Fibroblast of mammary gland (primary cell): ENCODE data around the gene ABCB8.

ENCODE experiments used
- DNase-seq: peaks from one replicate; pipeline ENCODE4 v3.0.0-alpha.2; 2010; ENCODE audit warnings: low read depth
- H3K4me3 ChIP-seq: 2 replicates; pipeline ENCODE4 v1.5.1; 2011; ENCODE audit warnings: low read depth, mild to moderate bottlenecking, low read length, moderate library complexity; ENCODE audit not compliant: control insufficient read depth
- TF ChIP-seq, protein P1 (sequence below): conservative IDR thresholded peaks from 2 replicates; pipeline ENCODE4 v1.5.1; 2011; ENCODE audit warnings: low read depth, low read length, inconsistent platforms; ENCODE audit not compliant: control insufficient read depth, insufficient read depth

Gene ABCB8

DNA sequence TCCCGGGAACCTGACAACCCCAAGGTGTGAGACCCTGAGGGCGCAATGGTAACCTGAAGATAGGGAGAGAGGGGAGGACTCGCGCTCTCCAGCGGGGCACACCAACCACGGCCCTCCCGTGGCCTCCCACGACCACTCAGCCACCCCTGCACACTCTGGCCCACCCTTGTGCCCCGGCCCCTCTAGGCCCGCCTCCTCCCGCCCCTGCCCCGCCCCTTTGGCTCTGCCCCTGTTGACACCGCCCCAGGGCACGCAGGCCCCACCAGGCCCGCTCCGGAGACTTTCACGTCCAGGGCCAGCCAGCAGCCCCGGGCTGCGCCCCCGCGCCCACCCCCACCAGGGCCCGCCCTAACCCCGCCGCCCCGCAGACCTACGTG lies 14.9 kb upstream of the ABCB8 start:
- DNase-seq = no peak
- H3K4me3 ChIP-seq = peak overlapping the region; percentile 36

DNA sequence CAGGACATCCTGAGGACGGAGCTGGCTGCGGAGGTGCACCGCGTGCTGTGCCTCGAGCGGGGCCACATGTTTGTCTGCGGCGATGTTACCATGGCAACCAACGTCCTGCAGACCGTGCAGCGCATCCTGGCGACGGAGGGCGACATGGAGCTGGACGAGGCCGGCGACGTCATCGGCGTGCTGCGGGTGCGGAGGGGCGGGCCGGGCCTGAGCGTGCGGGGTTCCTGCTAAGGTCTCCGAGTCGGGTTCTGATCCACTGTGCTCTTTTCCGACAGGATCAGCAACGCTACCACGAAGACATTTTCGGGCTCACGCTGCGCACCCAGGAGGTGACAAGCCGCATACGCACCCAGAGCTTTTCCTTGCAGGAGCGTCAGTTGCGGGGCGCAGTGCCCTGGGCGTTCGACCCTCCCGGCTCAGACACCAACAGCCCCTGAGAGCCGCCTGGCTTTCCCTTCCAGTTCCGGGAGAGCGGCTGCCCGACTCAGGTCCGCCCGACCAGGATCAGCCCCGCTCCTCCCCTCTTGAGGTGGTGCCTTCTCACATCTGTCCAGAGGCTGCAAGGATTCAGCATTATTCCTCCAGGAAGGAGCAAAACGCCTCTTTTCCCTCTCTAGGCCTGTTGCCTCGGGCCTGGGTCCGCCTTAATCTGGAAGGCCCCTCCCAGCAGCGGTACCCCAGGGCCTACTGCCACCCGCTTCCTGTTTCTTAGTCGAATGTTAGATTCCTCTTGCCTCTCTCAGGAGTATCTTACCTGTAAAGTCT lies 14.3 kb upstream of the ABCB8 start:
- peak; percentile 67 for DNase-seq
- peak overlapping the region; percentile 36 for H3K4me3 ChIP-seq
- TF ChIP-seq, protein P1, sequence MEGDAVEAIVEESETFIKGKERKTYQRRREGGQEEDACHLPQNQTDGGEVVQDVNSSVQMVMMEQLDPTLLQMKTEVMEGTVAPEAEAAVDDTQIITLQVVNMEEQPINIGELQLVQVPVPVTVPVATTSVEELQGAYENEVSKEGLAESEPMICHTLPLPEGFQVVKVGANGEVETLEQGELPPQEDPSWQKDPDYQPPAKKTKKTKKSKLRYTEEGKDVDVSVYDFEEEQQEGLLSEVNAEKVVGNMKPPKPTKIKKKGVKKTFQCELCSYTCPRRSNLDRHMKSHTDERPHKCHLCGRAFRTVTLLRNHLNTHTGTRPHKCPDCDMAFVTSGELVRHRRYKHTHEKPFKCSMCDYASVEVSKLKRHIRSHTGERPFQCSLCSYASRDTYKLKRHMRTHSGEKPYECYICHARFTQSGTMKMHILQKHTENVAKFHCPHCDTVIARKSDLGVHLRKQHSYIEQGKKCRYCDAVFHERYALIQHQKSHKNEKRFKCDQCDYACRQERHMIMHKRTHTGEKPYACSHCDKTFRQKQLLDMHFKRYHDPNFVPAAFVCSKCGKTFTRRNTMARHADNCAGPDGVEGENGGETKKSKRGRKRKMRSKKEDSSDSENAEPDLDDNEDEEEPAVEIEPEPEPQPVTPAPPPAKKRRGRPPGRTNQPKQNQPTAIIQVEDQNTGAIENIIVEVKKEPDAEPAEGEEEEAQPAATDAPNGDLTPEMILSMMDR = no peak

More for the DNA sequence above, 14.9 kb upstream of the ABCB8 start:
- TF ChIP-seq, protein P1 = no peak

DNA sequence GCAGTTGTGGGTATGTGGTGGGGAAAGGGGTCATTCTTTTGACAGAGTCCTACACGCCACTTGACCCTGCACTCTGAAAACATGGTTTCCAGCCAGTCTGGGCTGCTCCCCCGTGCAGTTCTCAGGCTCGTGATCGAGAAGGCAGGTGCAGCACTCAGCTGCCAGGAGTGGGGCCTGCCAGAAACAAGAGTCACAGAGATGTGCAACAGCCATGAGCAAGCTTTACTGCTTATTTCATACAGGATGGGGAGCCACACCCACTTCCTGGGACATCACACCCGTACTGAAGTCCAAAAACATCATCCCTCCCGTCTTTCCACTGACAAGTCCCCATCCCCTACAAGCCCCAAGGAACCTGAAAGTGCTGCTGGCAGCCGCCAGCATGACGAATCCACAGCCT lies 13.3 kb upstream of the ABCB8 start:
- DNase-seq = peak; percentile 36
- no peak overlapping the region for H3K4me3 ChIP-seq
- TF ChIP-seq, protein P1 = no peak

DNA sequence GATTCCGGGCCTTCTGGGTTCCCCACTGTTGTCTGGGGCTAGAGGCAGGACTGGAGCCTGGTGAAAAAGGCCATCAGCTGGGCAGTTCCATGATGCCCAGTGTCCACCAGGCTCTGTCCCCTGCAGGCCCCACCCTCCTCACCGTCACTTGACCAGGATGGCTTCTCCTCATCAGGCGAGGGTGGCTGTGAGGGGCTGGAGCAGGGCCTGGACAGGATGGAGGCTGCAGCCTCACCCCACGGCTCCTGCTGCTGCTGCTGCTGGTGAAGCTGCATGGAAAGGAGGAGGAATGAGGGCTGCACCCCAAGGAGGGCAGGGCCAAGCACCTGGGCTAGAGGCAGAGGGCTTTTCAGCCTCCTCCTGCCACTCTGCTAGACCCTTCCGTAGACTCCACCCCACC lies 12.3 kb upstream of the ABCB8 start:
- TF ChIP-seq, protein P1 = no peak
- no peak for DNase-seq
- H3K4me3 ChIP-seq = no peak overlapping the region

DNA sequence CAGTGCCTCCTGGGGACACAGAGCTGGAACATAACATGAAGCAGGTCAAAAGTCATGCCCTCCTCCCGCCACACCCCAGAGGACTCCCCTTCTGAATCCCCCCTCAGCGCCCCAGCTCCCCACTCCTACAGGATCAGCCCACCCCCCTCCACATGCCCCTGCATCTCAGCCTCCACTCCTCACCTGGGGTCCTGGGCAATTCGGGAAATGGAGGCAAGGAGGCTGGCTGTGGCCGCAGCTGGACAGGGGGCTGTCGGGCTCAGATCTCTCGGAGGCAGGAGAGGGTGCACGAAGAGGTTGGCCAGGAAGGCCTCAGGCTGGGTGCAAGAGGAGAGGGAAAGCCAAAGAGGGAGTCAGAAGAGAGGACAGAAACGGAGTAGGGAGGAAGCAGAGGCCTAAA lies 11.7 kb upstream of the ABCB8 start:
- DNase-seq = no peak
- TF ChIP-seq, protein P1 = no peak
- no peak overlapping the region for H3K4me3 ChIP-seq

DNA sequence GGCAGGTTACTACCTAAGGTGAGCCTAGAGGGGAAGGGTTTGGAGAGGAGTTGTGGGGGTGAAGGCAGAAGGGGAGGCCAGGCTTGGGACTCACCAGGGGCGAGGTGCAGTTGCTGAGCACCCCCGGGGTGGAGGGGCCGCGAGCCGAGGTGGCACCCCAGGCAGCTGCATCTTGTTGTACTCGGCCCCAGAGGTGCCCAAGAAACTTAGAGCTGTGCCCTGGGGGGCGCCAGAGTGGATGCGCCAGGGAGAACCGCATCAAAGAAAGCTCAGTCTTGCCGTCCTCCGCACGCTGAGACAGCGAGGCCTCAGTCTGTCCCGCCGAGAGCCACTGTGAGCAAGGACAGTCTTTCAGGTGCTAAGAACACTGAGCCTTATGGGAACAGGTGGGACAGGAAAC lies 11.3 kb upstream of the ABCB8 start:
- TF ChIP-seq, protein P1 = no peak
- no peak for DNase-seq
- no peak overlapping the region for H3K4me3 ChIP-seq

DNA sequence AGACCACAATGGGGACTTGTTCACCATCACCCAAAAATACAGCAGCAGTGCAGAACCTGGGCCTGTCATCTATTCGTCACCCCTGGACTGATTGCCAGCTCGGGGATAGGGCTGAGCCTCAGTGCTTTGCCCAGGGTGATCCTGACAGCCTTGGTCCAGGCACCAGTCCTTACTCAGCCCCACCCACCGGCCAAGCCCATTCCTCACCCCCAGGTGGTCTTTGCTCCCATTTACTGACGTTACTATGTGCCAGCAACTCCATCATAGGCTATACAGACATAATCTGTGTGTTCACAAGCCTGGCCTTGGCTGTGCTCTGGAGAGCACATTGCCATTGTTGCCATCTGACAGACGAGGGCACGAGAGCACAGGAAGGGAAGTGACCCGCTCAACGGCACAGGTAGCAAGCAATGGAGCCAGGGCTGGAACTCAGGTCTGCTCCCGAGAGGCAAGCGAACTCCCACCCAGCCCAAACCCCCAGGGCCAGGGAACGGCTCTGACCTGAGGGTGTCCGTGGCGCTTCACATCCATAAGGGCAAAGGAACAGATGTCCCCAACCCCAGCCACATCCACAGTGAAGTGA lies 10.8 kb upstream of the ABCB8 start:
- TF ChIP-seq, protein P1 = no peak
- no peak overlapping the region for H3K4me3 ChIP-seq
- no peak for DNase-seq
